K562 (cell line): ENCODE measurements around the gene UGT2A3. TPM values are rescaled to one million over a fixed set of nuclear protein-coding genes. Genes with fewer than 3 reads are reported as not detected.

Source experiments
- ATAC-seq: fragments of 200-7000 bp; cut with Tn5 transposase; 3 replicates; pipeline ENCODE4 v1.9.1; 2020; ENCODE audit warnings: moderate library complexity
- BruUV-seq: library from RNA; stranded (reverse); fragments of 400-500 nt; replicated peaks from 2 replicates; lab custom pipeline; 2021; lab: Mats Ljungman, UMichigan
- CTCF ChIA-PET: fragments of 300-600 bp; formaldehyde crosslinking; extraction: SDS; loops from one replicate; lab custom pipeline; 2021; ENCODE audit warnings: low intra/inter-chr PET ratio; lab: Yijun Ruan, JAX
- POLR2A ChIA-PET: fragments of 300-600, 350-650 bp; sonication (Branson Sonifier 250); formaldehyde crosslinking; extraction: SDS; loops from one replicate; lab custom pipeline; 2021; ENCODE audit warnings: antibody characterized with exemption, inconsistent platforms; lab: Yijun Ruan, JAX
- DNase-seq, 4 experiments: peaks; one replicate each; pipeline versions ENCODE4 v3.0.0 to v3.0.0-alpha.2; 2011 to 2018; ENCODE audit warnings: low spot score in 3 of 4, mixed read lengths in 3 of 4; ENCODE audit errors: extremely low read depth in 1 of 4
- FAIRE-seq: peaks from 2 replicates; lab custom pipeline; 2011; peaks lifted over from hg19 to GRCh38; lab: Jason Lieb, UNC
- H2AFZ ChIP-seq: 2 replicates; pipeline ENCODE4 v1.6.0; 2011; ENCODE audit warnings: low read depth, low read length, control low read depth, inconsistent platforms
- H3K27ac ChIP-seq: fragments of 200-600 bp; 3 replicates; pipeline ENCODE4 v1.8.0; 2011; ENCODE audit warnings: low read depth, mild to moderate bottlenecking, control low read depth, inconsistent platforms, low read length, moderate library complexity, mixed read lengths; ENCODE audit errors: extremely low read depth
- H3K27me3 ChIP-seq, 2 experiments: fragments of 300-600 bp in 1 of 2; 2 replicates in 1 of 2; 3 replicates in 1 of 2; pipeline versions ENCODE4 v1.6.0 to v1.8.0; 2011; ENCODE audit warnings: inconsistent platforms in 2 of 2, low read length in 2 of 2, mild to moderate bottlenecking in 1 of 2, mixed read lengths in 1 of 2, moderate library complexity in 1 of 2; ENCODE audit not compliant: control insufficient read depth in 2 of 2, insufficient read depth in 2 of 2
- H3K36me3 ChIP-seq: fragments of 300-600 bp; 3 replicates; pipeline ENCODE4 v1.8.0; 2011; ENCODE audit warnings: mild to moderate bottlenecking, low read length, inconsistent platforms; ENCODE audit not compliant: control insufficient read depth, insufficient read depth
- H3K4me1 ChIP-seq, 2 experiments: fragments of 200-600 bp in 1 of 2; replicated peaks in 1 of 2; 2 replicates in 1 of 2; 3 replicates in 1 of 2; pipeline versions ENCODE4 v1.5.1 to v1.8.0; 2011; ENCODE audit warnings: inconsistent platforms in 2 of 2, low read length in 2 of 2, mild to moderate bottlenecking in 1 of 2, mixed read lengths in 1 of 2, moderate library complexity in 1 of 2; ENCODE audit not compliant: control insufficient read depth in 2 of 2, insufficient read depth in 2 of 2
- H3K4me2 ChIP-seq: 2 replicates; pipeline ENCODE4 v1.6.1; 2011; ENCODE audit warnings: low read length, control low read depth, inconsistent platforms, mixed read lengths; ENCODE audit not compliant: insufficient read depth
- H3K4me3 ChIP-seq: fragments of 200-600 bp; sonication (generic), shearing (Covaris generic); 2 replicates; pipeline ENCODE4 v1.5.1; 2016; ENCODE audit warnings: control low read depth, inconsistent platforms
- H3K79me2 ChIP-seq: fragments of 200-600 bp; 3 replicates; pipeline ENCODE4 v1.8.0; 2011; ENCODE audit warnings: low read length, inconsistent platforms; ENCODE audit not compliant: control insufficient read depth, insufficient read depth
- H3K9ac ChIP-seq, 2 experiments: 2 replicates each; pipeline versions ENCODE4 v1.6.0 to v1.6.1; 2011; ENCODE audit warnings: low read depth in 2 of 2, low read length in 2 of 2, control low read depth in 1 of 2, inconsistent platforms in 1 of 2, mild to moderate bottlenecking in 1 of 2, mixed read lengths in 1 of 2; ENCODE audit not compliant: insufficient read depth in 1 of 2
- H3K9me1 ChIP-seq: one replicate; pipeline ENCODE4 v1.6.0; 2011; ENCODE audit warnings: inconsistent platforms, mild to moderate bottlenecking, low read length, moderate library complexity; ENCODE audit not compliant: control insufficient read depth, insufficient read depth
- H3K9me3 ChIP-seq: replicated peaks from 2 replicates; pipeline ENCODE4 v1.5.1; 2011; ENCODE audit warnings: low read depth, low read length, inconsistent platforms; ENCODE audit not compliant: control insufficient read depth, insufficient read depth
- H4K20me1 ChIP-seq: replicated peaks from 2 replicates; pipeline ENCODE4 v1.6.1; 2011; ENCODE audit warnings: low read length, inconsistent platforms, mixed read lengths; ENCODE audit not compliant: control insufficient read depth, insufficient read depth
- CBFB ChIP-seq: sonication (generic); formaldehyde crosslinking; IDR thresholded peaks from 2 replicates; pipeline ENCODE4 v1.4.0; 2020; ENCODE audit warnings: mild to moderate bottlenecking, missing genetic modification reagents
- HOMEZ ChIP-seq: fragments of 250-450 bp; sonication (Bioruptor Pico); IDR thresholded peaks from 2 replicates; pipeline ENCODE4 v1.4.0; 2020; ENCODE audit warnings: mild to moderate bottlenecking, moderate library complexity
- KLF16 ChIP-seq: IDR thresholded peaks from 2 replicates; pipeline ENCODE4 v1.6.1; 2016; ENCODE audit warnings: antibody characterized with exemption
- MAX ChIP-seq: sonication (generic); formaldehyde crosslinking; IDR thresholded peaks from 2 replicates; pipeline ENCODE4 v1.9.0; 2022; ENCODE audit warnings: mild to moderate bottlenecking, missing genetic modification reagents
- NEUROD1 ChIP-seq: fragments of 150-350 bp; IDR thresholded peaks from 2 replicates; pipeline ENCODE4 v1.6.1; 2014; ENCODE audit warnings: borderline replicate concordance, low read length, low read depth; ENCODE audit not compliant: partially characterized antibody
- POLR3G ChIP-seq: IDR thresholded peaks from 2 replicates; pipeline ENCODE4 v1.6.1; 2011; ENCODE audit not compliant: insufficient read length, insufficient replicate concordance; ENCODE audit errors: extremely low read depth
- SOX6 ChIP-seq: fragments of 450-650 bp; IDR thresholded peaks from 2 replicates; pipeline ENCODE4 v1.6.1; 2014; ENCODE audit warnings: mild to moderate bottlenecking
- TAF1 ChIP-seq: IDR thresholded peaks from 2 replicates; pipeline ENCODE4 v1.6.1; 2011; ENCODE audit warnings: mild to moderate bottlenecking, low read length, moderate library complexity; ENCODE audit not compliant: insufficient read depth, control insufficient read depth, severe bottlenecking; ENCODE audit errors: extremely low read depth
- TAF15 ChIP-seq: fragments of 200-400 bp; formaldehyde crosslinking; IDR thresholded peaks from 2 replicates; pipeline ENCODE4 v1.6.1; 2017; ENCODE audit warnings: mild to moderate bottlenecking, low read depth, low read length, moderate library complexity
- TAF9B ChIP-seq: fragments of 450-650 bp; IDR thresholded peaks from 2 replicates; pipeline ENCODE4 v1.6.1; 2018; ENCODE audit warnings: mild to moderate bottlenecking; ENCODE audit not compliant: partially characterized antibody
- VEZF1 ChIP-seq: fragments of 200-800 bp; sonication (Bioruptor generic); IDR thresholded peaks from 2 replicates; pipeline ENCODE4 v1.6.1; 2017; ENCODE audit warnings: missing genetic modification characterization, missing compliant biosample characterization
- XRCC4 ChIP-seq: IDR thresholded peaks from one replicate; pipeline ENCODE4 v1.6.1; 2011; ENCODE audit not compliant: insufficient read depth, insufficient read length; ENCODE audit errors: extremely low read depth
- ZBTB7A ChIP-seq: IDR thresholded peaks from 2 replicates; pipeline ENCODE4 v1.6.1; 2011; ENCODE audit warnings: low read depth, mild to moderate bottlenecking, low read length, moderate library complexity, borderline replicate concordance; ENCODE audit not compliant: control insufficient read depth
- WGBS: fragments of 100-300 bp; shearing (Covaris generic); methylation state at CpG from one replicate; pipeline ENCODE4 v1.1.6; 2016; ENCODE audit warnings: low coverage, mixed read lengths; ENCODE audit not compliant: insufficient coverage; ENCODE audit errors: missing lambda C conversion rate; 5-methylcytosine and 5-hydroxymethylcytosine counted together
- in situ Hi-C: fragments of 300-500 bp; cut with MboI; formaldehyde crosslinking; loops from 4 replicates; pipeline ENCODE4 v1.15.0; 2018; ENCODE audit warnings: inconsistent platforms, mixed read lengths
- intact Hi-C: fragments of 100-400 bp; cut with micrococcal nuclease; formaldehyde crosslinking; loops from 2 replicates; pipeline ENCODE4 v1.14.2; 2022
- polyA plus RNA-seq, 8 experiments: library from polyadenylated mRNA; depleted of rRNA in 4 of 8; stranded (reverse) in 5 of 8; unstranded in 3 of 8; fragments of >200 nt; fragmentation: Nextera tagmentation in 2 of 8; fragmentation: Illumina TruSeq in 1 of 8; extraction: Ambion mirVana in 2 of 8; extraction: Trizol in 1 of 8; gene quantifications; 2 replicates each; pipeline versions ENCODE4 v1.2.1 to v1.2.3, GENCODE V29; 2011 to 2014; ENCODE audit warnings: inconsistent platforms in 1 of 8, missing spikeins in 1 of 8
- total RNA-seq, 7 experiments: library from RNA; depleted of rRNA in 6 of 7; stranded (reverse); fragments of >200 nt in 6 of 7; fragmentation: Illumina TruSeq in 2 of 7; extraction: Trizol in 2 of 7; gene quantifications; 2 replicates each; pipeline versions ENCODE4 v1.2.1 to v1.2.3, GENCODE V29; 2011 to 2021; ENCODE audit warnings: low replicate concordance in 1 of 7

The UGT2A3 gene
- total and polyA plus RNA-seq, 9 of the 15 experiments (the other 6 are each of a cell fraction or from before 2014, with no cell fraction given) = not detected

GRCh38 chr4:68892861-68893260, 58.7 kb downstream of the UGT2A3 start:
- DNase-seq (no peak), FAIRE-seq (no peak), ATAC-seq (no peak)
- Histone ChIP-seq H3K27me3 (no peaks in the 10 kb centered on the region), H3K4me1 (no peaks in the 10 kb centered on the region), H3K4me2 (no peak overlapping the region), H3K79me2 (no peaks in the 10 kb centered on the region), H3K4me3 (no peak overlapping the region), H3K27ac (no peak overlapping the region), H3K9me3 (0 out of 2 replicates have a peak, but pooled peaks cover 2% of the 10 kb centered on the region), H3K9ac (no peak overlapping the region), H2AFZ (no peak overlapping the region), H3K36me3 (no peaks in the 10 kb centered on the region)
- ChIA-PET CTCF (no interaction called here), POLR2A (interaction anchor here (0.9 kb wide), 1 partner anchor 9 kb away, joined by 3 read pairs; no protein-coding TSS in a partner anchor)
- in situ Hi-C loops (no loop called here), intact Hi-C loops (no loop called here)
- WGBS = 25% methylated on average over 1 of the region's 1 CpG
- TF ChIP-seq HOMEZ (CRISPR knock-in tag) (no peak), CBFB (CRISPR knock-in tag) (no peak), ZBTB7A (no peak)
- TF ChIP-seq, all 486 proteins: peak for 0
- no TSS peak for BruUV-seq
- no peaks in the 10 kb centered on the region for H4K20me1 ChIP-seq
- no peaks in the 10 kb centered on the region for H3K9me1 ChIP-seq

- Histone ChIP-seq H3K4me2 (no peak overlapping the region), H3K36me3 (no peaks in the 10 kb centered on the region), H3K27me3 (no peaks in the 10 kb centered on the region)
- ChIA-PET CTCF (no interaction called here), POLR2A (no interaction called here)
- no peak for TF ChIP-seq XRCC4
- no peak for TF ChIP-seq VEZF1 (CRISPR knock-in tag)
- no peak for TF ChIP-seq MAX
- TF ChIP-seq TAF15 = no peak
- no peak for TF ChIP-seq NEUROD1
- no peak for TF ChIP-seq TAF9B
- no peak for TF ChIP-seq POLR3G
- no peak for TF ChIP-seq TAF1
- TF ChIP-seq SOX6 = no peak
- TF ChIP-seq KLF16 = no peak
- TF ChIP-seq, all 486 proteins: peak for 0
- Histone ChIP-seq H3K9me3 (0 out of 2 replicates have a peak, but pooled peaks cover 3% of the 10 kb centered on the region), H3K27ac (no peak overlapping the region), H3K4me3 (no peak overlapping the region), H3K9me1 (no peaks in the 10 kb centered on the region), H4K20me1 (no peaks in the 10 kb centered on the region), H3K4me1 (no peaks in the 10 kb centered on the region), H3K9ac (no peak overlapping the region), H2AFZ (no peak overlapping the region), H3K79me2 (no peaks in the 10 kb centered on the region)
- intact Hi-C loops (no loop called here), in situ Hi-C loops (no loop called here)
- FAIRE-seq (no peak), ATAC-seq (no peak), DNase-seq (no peak)
- 16% methylated on average over 3 of the region's 3 CpGs for WGBS
- BruUV-seq = no TSS peak
Observed at GRCh38 chr4:68891678-68892077, 59.9 kb downstream of the UGT2A3 start.
